AG09309 (cell line): ENCODE results near the gene CPNE5.

ENCODE experiments used
- DNase-seq: peaks from one replicate; pipeline ENCODE4 v3.0.0-alpha.2; 2010; ENCODE audit warnings: low read depth
- H3K4me3 ChIP-seq: 2 replicates; pipeline ENCODE4 v1.5.1; 2011; ENCODE audit warnings: mild to moderate bottlenecking, low read depth, low read length, moderate library complexity; ENCODE audit not compliant: control insufficient read depth
- CTCF ChIP-seq: IDR thresholded peaks from 2 replicates; pipeline ENCODE4 v1.5.1; 2011; ENCODE audit warnings: mild to moderate bottlenecking, low read depth, low read length, inconsistent platforms; ENCODE audit not compliant: insufficient read depth, control insufficient read depth; ENCODE audit errors: missing control alignments

CPNE5 gene

GRCh38 chr6:36850021-36850420, 10.8 kb upstream of the CPNE5 start:
- DNase-seq, result no peak
- TF ChIP-seq CTCF, result no peak

GRCh38 chr6:36848658-36849441, 9.6 kb upstream of the CPNE5 start:
- no peak for DNase-seq
- H3K4me3 ChIP-seq, result no peak overlapping the region
- TF ChIP-seq CTCF, result no peak

More at GRCh38 chr6:36850021-36850420, 10.8 kb upstream of the CPNE5 start:
- no peak overlapping the region for H3K4me3 ChIP-seq

- H3K4me3 ChIP-seq, result no peak overlapping the region
- DNase-seq, result no peak
- TF ChIP-seq CTCF, result no peak
Measured at GRCh38 chr6:36847991-36848390, 8.7 kb upstream of the CPNE5 start.

- no peak overlapping the region for H3K4me3 ChIP-seq
- TF ChIP-seq CTCF, result no peak
- DNase-seq, result no peak
Measured at GRCh38 chr6:36847152-36847551, 7.9 kb upstream of the CPNE5 start.

GRCh38 chr6:36845233-36845632, 6.0 kb upstream of the CPNE5 start:
- DNase-seq, result no peak
- TF ChIP-seq CTCF, result no peak
- H3K4me3 ChIP-seq, result no peak overlapping the region

GRCh38 chr6:36844232-36845170, 5.3 kb upstream of the CPNE5 start:
- no peak overlapping the region for H3K4me3 ChIP-seq
- DNase-seq, result no peak
- TF ChIP-seq CTCF, result no peak
